Activated naive CD8-positive, alpha-beta T cell treated with anti-CD3 and anti-CD28 coated beads, Interleukin-2, amount 10 ng/mL, durations not matched to agents 7 days and 5 days (primary cell): Measurements from ENCODE around the gene STARD7. TPM values are rescaled to one million over a fixed set of nuclear protein-coding genes. Genes with fewer than 3 reads are reported as not detected.
"Not testable (repeated sequence)": the region's sequence is repeated elsewhere in the genome, so short reads cannot be mapped to it uniquely, and the experiment has no call there.

Source experiments
- ATAC-seq: fragments of 150-1000 bp; cut with Tn5 transposase; one replicate; pipeline ENCODE4 v1.10.0; 2021; ENCODE audit warnings: low read depth, moderate library complexity
- POLR2A ChIA-PET: fragments of 350-600 bp; sonication (Branson Sonifier 250); formaldehyde crosslinking; loops from one replicate; lab custom pipeline; 2021; ENCODE audit warnings: antibody characterized with exemption; lab: Charles Lee
- DNase-seq: peaks from one replicate; pipeline ENCODE4 v3.0.0; 2021
- H3K27ac Mint-ChIP-seq: one replicate; pipeline ENCODE4 v1.8.0; 2022; ENCODE audit warnings: mild to moderate bottlenecking, mixed read lengths
- H3K27me3 Mint-ChIP-seq: one replicate; pipeline ENCODE4 v1.8.0; 2022; ENCODE audit warnings: mild to moderate bottlenecking, moderate library complexity, mixed read lengths
- H3K36me3 Mint-ChIP-seq: one replicate; pipeline ENCODE4 v1.8.0; 2021; ENCODE audit warnings: mild to moderate bottlenecking, mixed read lengths
- H3K4me1 Mint-ChIP-seq: one replicate; pipeline ENCODE4 v1.8.0; 2021; ENCODE audit warnings: mixed read lengths
- H3K4me3 Mint-ChIP-seq: one replicate; pipeline ENCODE4 v1.8.0; 2022; ENCODE audit warnings: mild to moderate bottlenecking, moderate library complexity, mixed read lengths
- H3K9me3 Mint-ChIP-seq: one replicate; pipeline ENCODE4 v1.8.0; 2021; ENCODE audit warnings: mixed read lengths
- total RNA-seq, 2 experiments: library from RNA; stranded (reverse); gene quantifications; one replicate each; pipeline ENCODE4 v1.2.3, GENCODE V29; 2021

The STARD7 gene
- total RNA-seq, 2 experiments from 2014 or later = 105 to 114 TPM

DNA sequence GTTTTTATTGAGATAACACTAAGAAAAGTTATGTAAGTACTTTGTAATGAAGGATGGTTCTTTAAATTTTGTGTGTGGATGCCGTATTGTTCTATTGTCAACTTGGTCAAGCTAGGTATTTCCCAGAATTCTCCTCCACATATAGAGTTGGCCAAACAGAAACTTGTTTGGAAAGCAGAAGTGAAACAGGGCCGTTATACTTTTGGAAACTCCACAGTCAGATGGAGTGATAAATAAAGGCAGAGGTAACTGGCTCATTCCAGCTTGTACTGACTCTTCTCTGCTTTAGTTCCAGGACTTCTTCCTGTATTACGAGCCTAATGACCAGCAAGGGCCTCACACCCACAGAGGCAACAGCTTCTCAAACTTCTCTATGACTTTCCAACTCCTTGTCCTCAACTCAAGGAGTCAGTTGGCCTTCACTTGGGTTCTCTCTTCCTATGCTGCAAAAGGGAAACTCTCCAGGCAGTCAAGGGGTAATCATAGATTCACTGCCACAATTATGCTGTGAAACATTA lies 16.4 kb upstream of the STARD7 start:
- Mint-ChIP-seq H3K4me3 (no peak overlapping the region), H3K27ac (peak overlapping the region; percentile 6), H3K27me3 (no peaks in the 10 kb centered on the region), H3K4me1 (peaks cover 12% of the 10 kb centered on the region), H3K36me3 (peaks cover 3% of the 10 kb centered on the region), H3K9me3 (no peaks in the 10 kb centered on the region)
- POLR2A ChIA-PET = no interaction called here
- DNase-seq = no peak
- ATAC-seq = no peak

DNA sequence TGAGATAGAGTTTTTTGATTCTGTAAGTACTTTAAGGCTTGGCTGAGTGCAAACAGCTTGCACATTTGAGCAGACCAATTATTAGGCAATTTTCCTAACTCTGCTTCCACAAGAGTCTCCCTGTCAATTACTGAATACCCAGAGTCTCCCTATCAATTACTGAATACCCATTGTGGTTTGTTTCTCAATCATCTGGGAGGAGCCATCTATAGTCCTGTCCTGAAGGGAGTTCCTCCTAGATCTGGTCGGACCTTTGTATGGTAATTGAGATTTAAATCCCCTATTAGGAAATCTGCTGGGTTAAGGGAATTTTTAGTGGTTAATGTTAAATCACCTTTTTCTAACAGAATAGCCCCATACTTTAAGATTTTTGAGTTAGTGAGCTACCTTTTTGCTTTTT lies 12.5 kb upstream of the STARD7 start:
- POLR2A ChIA-PET, ATAC-seq, DNase-seq, H3K27me3 Mint-ChIP-seq, H3K9me3 Mint-ChIP-seq, H3K27ac Mint-ChIP-seq, H3K4me3 Mint-ChIP-seq, H3K36me3 Mint-ChIP-seq: not testable (repeated sequence)
- peaks cover 12% of the 10 kb centered on the region for H3K4me1 Mint-ChIP-seq

DNA sequence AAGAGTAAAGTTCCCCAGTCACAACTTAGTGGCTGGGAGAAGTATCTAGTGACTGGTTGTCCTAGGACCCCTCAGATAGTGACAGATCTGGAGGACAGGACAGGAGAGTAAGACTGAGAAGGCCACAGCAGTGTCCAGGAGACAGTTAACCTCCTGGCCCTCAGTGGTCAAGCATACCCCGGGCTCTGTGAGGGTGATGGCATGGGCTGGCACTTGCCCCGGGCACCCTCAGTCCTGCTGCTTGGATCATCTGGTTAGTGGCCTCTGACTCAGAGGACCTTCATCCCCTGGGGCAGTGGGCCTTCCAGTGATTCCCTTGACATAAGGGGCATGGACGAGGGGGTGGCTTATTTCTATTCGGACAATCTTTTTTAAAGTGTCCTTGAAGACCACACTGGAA lies 11.3 kb upstream of the STARD7 start:
- H3K27me3 Mint-ChIP-seq, ATAC-seq, H3K4me1 Mint-ChIP-seq, POLR2A ChIA-PET, H3K4me3 Mint-ChIP-seq, H3K27ac Mint-ChIP-seq, H3K9me3 Mint-ChIP-seq, DNase-seq, H3K36me3 Mint-ChIP-seq: not testable (repeated sequence)

GRCh38 chr2:96218508-96219131 lies 10.0 kb upstream of the STARD7 start:
- Mint-ChIP-seq H3K27ac (no peak overlapping the region), H3K4me1 (peaks cover 4% of the 10 kb centered on the region), H3K4me3 (no peak overlapping the region), H3K27me3 (no peaks in the 10 kb centered on the region), H3K9me3 (no peaks in the 10 kb centered on the region), H3K36me3 (peaks cover 3% of the 10 kb centered on the region)
- POLR2A ChIA-PET = no interaction called here
- ATAC-seq (no peak), DNase-seq (no peak)

- ATAC-seq (no peak), DNase-seq (no peak)
- no peaks in the 10 kb centered on the region for H3K9me3 Mint-ChIP-seq
- no peak overlapping the region for H3K27ac Mint-ChIP-seq
- peaks cover 4% of the 10 kb centered on the region for H3K36me3 Mint-ChIP-seq
- peaks cover 5% of the 10 kb centered on the region for H3K4me1 Mint-ChIP-seq
- no peaks in the 10 kb centered on the region for H3K27me3 Mint-ChIP-seq
- POLR2A ChIA-PET = no interaction called here
- no peak overlapping the region for H3K4me3 Mint-ChIP-seq
Measured at GRCh38 chr2:96214554-96214953, 5.9 kb upstream of the STARD7 start.

GRCh38 chr2:96213379-96213778 lies 4.8 kb upstream of the STARD7 start:
- DNase-seq = no peak
- Mint-ChIP-seq H3K4me1 (peaks cover 7% of the 10 kb centered on the region), H3K27ac (no peak overlapping the region), H3K36me3 (peaks cover 4% of the 10 kb centered on the region), H3K27me3 (no peaks in the 10 kb centered on the region), H3K4me3 (no peak overlapping the region), H3K9me3 (no peaks in the 10 kb centered on the region)
- POLR2A ChIA-PET = no interaction called here
- ATAC-seq = no peak

DNA sequence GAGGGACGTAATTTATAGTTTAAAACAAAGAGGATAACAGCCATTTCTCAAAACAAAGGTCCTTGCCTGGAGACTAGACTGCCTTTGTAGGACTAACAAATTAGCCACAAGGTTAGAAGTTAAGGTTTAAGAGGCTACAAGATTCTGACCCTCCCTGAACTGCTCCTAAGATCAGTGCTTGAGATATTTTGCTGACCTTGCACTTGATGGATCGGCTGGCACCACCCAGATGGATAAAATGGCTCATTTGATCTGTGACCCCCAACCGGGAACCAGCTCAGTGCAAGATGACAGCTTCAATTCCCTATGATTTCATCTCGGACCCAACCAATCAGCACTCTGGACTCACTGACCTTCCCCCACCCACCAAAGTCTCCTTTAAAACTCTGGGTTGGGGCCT lies 3.7 kb upstream of the STARD7 start:
- ATAC-seq (no peak), DNase-seq (no peak)
- Mint-ChIP-seq H3K9me3 (no peaks in the 10 kb centered on the region), H3K4me1 (peaks cover 7% of the 10 kb centered on the region), H3K27ac (no peak overlapping the region), H3K4me3 (no peak overlapping the region), H3K36me3 (peaks cover 8% of the 10 kb centered on the region), H3K27me3 (no peaks in the 10 kb centered on the region)
- POLR2A ChIA-PET = no interaction called here

GRCh38 chr2:96209729-96210085 lies 1.1 kb upstream of the STARD7 start:
- peaks cover 27% of the 10 kb centered on the region for H3K4me1 Mint-ChIP-seq
- DNase-seq = no peak
- POLR2A ChIA-PET = interaction anchor here (1.9 to 3.6 kb wide), 5 partner anchors 31 to 72 kb away, joined by 6 to 42 read pairs (median 11); partner anchors contain the start of genes ASTL and DUSP2
- no peak for ATAC-seq
- H3K9me3 Mint-ChIP-seq = no peaks in the 10 kb centered on the region
- no peaks in the 10 kb centered on the region for H3K27me3 Mint-ChIP-seq
- H3K4me3 Mint-ChIP-seq = peak overlapping the region; percentile 92
- H3K36me3 Mint-ChIP-seq = peaks cover 22% of the 10 kb centered on the region
- H3K27ac Mint-ChIP-seq = peak overlapping the region; percentile 88

GRCh38 chr2:96209011-96209728 lies 543 bp upstream of the STARD7 start:
- POLR2A ChIA-PET = interaction anchor here (0.6 to 3.6 kb wide), 18 partner anchors 9 to 218 kb away, joined by 3 to 42 read pairs (median 8); partner anchors contain the start of genes ANKRD36C, ASTL and DUSP2
- Mint-ChIP-seq H3K4me1 (peaks cover 28% of the 10 kb centered on the region), H3K27me3 (no peaks in the 10 kb centered on the region), H3K9me3 (no peaks in the 10 kb centered on the region), H3K36me3 (peaks cover 22% of the 10 kb centered on the region), H3K4me3 (peak overlapping the region; percentile 92), H3K27ac (peak overlapping the region; percentile 88)
- DNase-seq = no peak
- no peak for ATAC-seq

- no peak for ATAC-seq
- Mint-ChIP-seq H3K4me3 (peak overlapping the region; percentile 92), H3K9me3 (no peaks in the 10 kb centered on the region), H3K27me3 (no peaks in the 10 kb centered on the region), H3K36me3 (peaks cover 27% of the 10 kb centered on the region), H3K4me1 (peaks cover 41% of the 10 kb centered on the region), H3K27ac (peak overlapping the region; percentile 84)
- DNase-seq = no peak
- POLR2A ChIA-PET = interaction anchor here (0.7 to 3.6 kb wide), 28 partner anchors 8 to 566 kb away, joined by 3 to 42 read pairs (median 6); partner anchors contain the start of genes ASTL, DUSP2, ITPRIPL1 and NCAPH
Measured at GRCh38 chr2:96207774-96208142, 869 bp downstream of the STARD7 start.

DNA sequence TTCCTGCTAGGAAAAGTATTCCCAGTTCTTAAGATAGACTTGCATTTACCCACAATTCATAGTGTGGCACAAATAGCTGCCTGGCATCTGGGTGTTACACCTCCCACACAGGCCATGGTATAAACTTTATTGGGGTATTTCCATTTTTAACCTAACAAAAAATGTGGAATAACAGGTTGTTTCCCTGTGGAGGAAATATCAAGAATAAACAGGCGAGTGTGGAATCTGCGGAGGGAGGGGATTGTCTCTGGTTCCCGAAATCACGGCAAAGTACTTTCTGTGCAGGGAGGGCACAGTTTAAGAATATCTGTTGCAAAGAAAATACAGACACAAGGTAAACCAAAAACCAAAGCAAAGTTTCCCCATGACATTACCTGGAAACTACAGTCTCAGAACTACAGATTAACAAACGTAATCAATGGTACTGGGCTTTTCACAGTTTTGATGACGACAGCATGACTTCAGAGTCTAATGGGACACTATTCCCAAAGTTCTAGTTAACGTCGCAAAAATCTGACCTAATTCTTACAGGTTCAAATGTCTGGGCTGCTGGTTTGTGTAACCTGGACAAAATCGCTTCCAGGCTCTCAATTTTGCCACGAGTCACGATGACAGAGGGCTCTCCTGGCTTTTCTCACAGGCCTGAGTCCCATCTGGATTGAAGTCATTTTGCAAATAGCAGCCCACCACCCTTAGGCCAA lies 1.4 kb downstream of the STARD7 start:
- Mint-ChIP-seq H3K36me3 (peaks cover 27% of the 10 kb centered on the region), H3K4me1 (peaks cover 42% of the 10 kb centered on the region), H3K4me3 (peak overlapping the region; percentile 92), H3K27ac (peak overlapping the region; percentile 84), H3K27me3 (no peaks in the 10 kb centered on the region), H3K9me3 (no peaks in the 10 kb centered on the region)
- DNase-seq (no peak), ATAC-seq (no peak)
- POLR2A ChIA-PET = interaction anchor here (1.2 to 3.6 kb wide), 2 partner anchors 25 to 33 kb away, joined by 6 to 42 read pairs; no protein-coding TSS in a partner anchor

DNA sequence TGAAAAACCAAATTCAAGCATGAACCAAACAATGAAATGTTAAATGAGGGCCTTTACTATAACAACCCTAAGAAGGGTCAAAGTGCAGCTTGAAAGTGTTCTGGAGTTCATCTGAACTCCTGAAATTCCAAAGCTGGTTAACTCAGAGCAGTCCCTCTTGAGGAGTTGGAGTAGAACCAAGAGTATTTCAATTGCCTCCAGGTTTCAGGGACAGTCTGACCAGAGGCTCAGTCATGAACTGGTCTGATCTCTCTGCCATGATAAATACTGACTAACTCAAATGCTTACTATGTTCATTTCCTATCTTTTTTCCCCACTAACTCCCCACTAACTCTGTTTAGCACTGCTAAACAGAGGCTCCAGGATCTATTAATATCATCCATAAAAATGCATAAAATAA lies 2.7 kb downstream of the STARD7 start:
- no peak for DNase-seq
- Mint-ChIP-seq H3K27ac (no peak overlapping the region), H3K4me3 (peak overlapping the region; percentile 82), H3K4me1 (peaks cover 46% of the 10 kb centered on the region), H3K27me3 (no peaks in the 10 kb centered on the region), H3K36me3 (peaks cover 24% of the 10 kb centered on the region), H3K9me3 (no peaks in the 10 kb centered on the region)
- no peak for ATAC-seq
- POLR2A ChIA-PET = interaction anchor here (0.8 to 0.9 kb wide), 2 partner anchors 68 to 114 kb away, joined by 3 read pairs; partner anchors contain the start of gene ASTL
